SIG-M5 (cell line): ENCODE data around the gene GAGE1.
"Not testable (repeated sequence)": the region's sequence is repeated elsewhere in the genome, so short reads cannot be mapped to it uniquely, and the experiment has no call there.

Experiments
- DNase-seq: peaks from one replicate; lab custom pipeline; 2025; lab: John Stamatoyannopoulos, UW

Gene GAGE1

DNA sequence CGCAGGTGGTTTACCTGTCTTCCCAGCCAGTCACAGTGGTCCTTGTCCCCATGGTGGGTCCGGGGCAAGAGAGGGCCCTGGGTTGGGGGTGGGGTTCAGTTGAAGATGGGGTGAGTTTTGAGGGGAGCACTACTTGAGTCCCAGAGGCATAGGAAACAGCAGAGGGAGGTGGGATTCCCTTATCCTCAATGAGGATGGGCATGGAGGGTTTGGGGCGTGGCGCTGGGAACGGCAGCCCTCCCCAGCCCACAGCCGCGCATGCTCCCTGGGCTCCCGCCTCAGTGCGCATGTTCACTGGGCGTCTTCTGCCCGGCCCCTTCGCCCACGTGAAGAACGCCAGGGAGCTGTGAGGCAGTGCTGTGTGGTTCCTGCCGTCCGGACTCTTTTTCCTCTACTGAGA lies at the start of gene GAGE1:
Gene GAGE1 (plus strand): TSS at position 301 of the 400 bp plus-strand sequence. CDS start 1,155 bp downstream, outside the sequence.
- not testable (repeated sequence) for DNase-seq

DNA sequence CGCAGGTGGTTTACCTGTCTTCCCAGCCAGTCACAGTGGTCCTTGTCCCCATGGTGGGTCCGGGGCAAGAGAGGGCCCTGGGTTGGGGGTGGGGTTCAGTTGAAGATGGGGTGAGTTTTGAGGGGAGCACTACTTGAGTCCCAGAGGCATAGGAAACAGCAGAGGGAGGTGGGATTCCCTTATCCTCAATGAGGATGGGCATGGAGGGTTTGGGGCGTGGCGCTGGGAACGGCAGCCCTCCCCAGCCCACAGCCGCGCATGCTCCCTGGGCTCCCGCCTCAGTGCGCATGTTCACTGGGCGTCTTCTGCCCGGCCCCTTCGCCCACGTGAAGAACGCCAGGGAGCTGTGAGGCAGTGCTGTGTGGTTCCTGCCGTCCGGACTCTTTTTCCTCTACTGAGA lies 47.8 kb upstream of the GAGE1 start, which contains the start of gene GAGE12E:
Gene GAGE12E (plus strand): TSS at position 301 of the 400 bp plus-strand sequence. CDS start 1,155 bp downstream, outside the sequence.
- DNase-seq = not testable (repeated sequence)

- not testable (repeated sequence) for DNase-seq
Measured at GRCh38 chrX:49560542-49560941, 38.3 kb upstream of the GAGE1 start, which contains the start of gene GAGE12F. GAGE12F (plus strand) TSS chrX:49560842; CDS start chrX:49561997, 1,155 bp downstream.

DNA sequence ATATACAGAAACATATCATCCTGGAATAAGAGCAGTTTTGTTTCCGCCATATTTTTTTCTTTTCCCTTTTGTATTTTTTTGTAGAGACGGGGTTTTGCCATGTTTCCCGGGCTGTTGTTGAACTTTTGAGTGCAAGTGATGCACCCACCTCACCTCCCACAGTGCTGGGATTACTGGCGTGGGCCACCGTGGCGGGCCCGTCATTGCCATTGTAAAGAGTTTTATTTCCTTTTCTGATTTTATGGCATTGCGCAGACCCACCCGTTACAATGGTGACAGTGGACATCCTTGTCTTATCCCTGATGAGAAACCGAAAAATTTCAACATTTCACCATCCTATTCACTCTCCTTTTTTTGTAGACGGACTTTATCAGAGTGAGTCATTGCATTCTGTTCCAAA lies 30.1 kb upstream of the GAGE1 start:
- DNase-seq = not testable (repeated sequence)

DNA sequence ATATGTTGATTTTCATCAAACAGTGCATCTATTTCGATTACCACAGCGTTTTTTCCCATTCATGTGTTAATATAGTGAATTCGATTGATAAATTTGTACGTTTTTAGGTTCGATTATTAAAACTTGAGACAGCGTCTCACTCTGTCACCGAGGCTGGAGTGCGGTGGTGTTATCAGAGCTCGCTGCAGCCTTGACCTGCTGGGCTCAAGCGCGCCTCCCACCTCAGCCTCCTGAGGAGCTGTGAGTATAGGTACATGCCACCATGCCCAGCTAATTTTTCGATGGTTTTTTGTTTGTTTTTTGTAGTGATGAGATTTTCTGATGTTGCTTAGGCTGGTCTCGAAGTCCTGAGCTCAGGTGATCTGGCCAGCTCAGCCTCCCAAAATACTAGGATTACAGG lies 29.7 kb upstream of the GAGE1 start:
- not testable (repeated sequence) for DNase-seq

DNA sequence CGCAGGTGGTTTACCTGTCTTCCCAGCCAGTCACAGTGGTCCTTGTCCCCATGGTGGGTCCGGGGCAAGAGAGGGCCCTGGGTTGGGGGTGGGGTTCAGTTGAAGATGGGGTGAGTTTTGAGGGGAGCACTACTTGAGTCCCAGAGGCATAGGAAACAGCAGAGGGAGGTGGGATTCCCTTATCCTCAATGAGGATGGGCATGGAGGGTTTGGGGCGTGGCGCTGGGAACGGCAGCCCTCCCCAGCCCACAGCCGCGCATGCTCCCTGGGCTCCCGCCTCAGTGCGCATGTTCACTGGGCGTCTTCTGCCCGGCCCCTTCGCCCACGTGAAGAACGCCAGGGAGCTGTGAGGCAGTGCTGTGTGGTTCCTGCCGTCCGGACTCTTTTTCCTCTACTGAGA lies 28.7 kb upstream of the GAGE1 start, which contains the start of gene GAGE12G:
Gene GAGE12G (plus strand): TSS at position 301 of the 400 bp plus-strand sequence. CDS start 1,155 bp downstream, outside the sequence.
- not testable (repeated sequence) for DNase-seq

DNA sequence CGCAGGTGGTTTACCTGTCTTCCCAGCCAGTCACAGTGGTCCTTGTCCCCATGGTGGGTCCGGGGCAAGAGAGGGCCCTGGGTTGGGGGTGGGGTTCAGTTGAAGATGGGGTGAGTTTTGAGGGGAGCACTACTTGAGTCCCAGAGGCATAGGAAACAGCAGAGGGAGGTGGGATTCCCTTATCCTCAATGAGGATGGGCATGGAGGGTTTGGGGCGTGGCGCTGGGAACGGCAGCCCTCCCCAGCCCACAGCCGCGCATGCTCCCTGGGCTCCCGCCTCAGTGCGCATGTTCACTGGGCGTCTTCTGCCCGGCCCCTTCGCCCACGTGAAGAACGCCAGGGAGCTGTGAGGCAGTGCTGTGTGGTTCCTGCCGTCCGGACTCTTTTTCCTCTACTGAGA lies 19.2 kb upstream of the GAGE1 start, which contains the start of gene GAGE12H:
Gene GAGE12H (plus strand): TSS at position 301 of the 400 bp plus-strand sequence. CDS start 1,155 bp downstream, outside the sequence.
- DNase-seq = not testable (repeated sequence)

GRCh38 chrX:49589196-49589595 lies 9.6 kb upstream of the GAGE1 start, which contains the start of gene GAGE2A:
GAGE2A (plus strand) TSS chrX:49589496; CDS start chrX:49590651, 1,155 bp downstream.
- DNase-seq = not testable (repeated sequence)

- not testable (repeated sequence) for DNase-seq
Measured at GRCh38 chrX:49589769-49590478, 8.9 kb upstream of the GAGE1 start.

DNA sequence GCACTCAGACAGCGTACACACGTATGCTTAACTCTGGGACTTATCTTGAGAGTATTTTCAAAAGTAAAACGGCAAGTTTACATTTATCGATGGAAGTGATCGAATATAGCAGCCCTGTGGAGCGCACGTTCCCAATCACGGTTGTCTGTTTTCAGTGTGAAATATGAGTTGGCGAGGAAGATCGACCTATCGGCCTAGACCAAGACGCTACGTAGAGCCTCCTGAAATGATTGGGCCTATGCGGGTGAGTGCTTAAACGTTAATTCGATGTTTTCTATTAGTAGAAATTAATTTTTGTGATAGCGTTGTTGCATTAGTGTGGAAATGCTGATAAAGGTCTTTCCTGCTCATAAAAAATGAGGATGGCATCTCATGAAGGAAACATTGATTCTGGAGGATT lies 8.3 kb upstream of the GAGE1 start:
- not testable (repeated sequence) for DNase-seq

DNA sequence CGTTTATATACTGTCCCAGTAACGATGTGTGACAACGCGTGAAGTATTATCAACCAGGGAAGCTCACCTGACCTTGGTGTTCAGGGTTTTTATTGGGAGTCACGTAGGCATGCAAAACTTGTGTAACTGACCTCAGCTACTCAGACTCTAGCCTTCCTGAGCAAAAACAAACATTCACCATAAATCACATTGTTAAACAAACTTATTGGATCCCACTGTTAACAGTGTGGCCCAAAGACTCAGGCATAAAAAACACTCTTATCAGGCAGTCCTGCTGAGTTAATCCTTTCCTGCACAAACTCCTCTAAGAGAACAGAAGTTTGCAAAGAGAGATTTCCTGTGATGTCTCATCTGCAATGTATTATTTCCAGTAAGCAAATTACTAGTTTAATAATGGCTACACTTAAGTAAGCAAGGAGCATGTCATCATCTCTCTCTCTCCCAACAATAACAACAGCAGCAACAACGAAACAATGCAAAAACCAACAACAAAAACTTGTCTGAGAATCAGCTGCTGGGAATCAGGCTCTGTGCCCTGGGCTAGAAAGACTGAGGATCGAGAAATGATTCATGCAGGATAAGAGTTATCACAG lies 12.0 kb downstream of the GAGE1 start:
- DNase-seq = no peak

- no peak for DNase-seq
Measured at GRCh38 chrX:49618574-49618973, 19.8 kb downstream of the GAGE1 start.

DNA sequence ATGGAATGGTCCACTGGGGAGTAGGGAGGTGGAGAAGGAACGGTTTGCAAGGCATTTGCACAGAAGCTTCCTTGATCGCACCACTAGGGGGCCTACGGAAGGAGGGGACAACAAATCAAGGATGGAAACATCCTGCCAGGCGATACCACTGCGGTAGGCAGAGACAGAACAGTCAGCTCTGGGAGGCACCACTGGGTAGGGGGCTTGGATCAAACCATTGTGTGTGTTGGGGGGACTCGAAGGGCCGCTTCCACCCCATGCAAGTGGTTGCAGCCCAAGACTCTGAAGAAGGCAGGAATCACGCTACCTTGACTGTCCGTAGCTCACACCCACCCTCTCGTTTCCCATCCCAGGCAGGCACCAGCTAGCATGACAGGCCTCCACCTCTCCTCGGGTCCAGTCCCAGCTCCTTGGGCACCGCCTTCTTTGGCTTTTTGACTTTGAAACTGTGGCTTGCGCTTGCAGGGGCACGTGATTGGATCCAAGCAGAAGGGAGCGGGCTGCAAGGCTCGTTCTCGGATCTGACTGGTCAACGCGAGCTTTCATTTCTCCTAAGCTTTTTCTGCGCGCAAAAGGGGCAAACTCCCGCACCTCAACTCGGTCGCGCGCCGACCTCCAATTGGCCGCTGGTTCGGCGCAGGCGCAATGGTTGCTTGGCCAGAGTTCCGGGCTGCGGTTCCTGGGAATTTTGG lies 28.4 kb downstream of the GAGE1 start:
- DNase-seq = no peak

DNA sequence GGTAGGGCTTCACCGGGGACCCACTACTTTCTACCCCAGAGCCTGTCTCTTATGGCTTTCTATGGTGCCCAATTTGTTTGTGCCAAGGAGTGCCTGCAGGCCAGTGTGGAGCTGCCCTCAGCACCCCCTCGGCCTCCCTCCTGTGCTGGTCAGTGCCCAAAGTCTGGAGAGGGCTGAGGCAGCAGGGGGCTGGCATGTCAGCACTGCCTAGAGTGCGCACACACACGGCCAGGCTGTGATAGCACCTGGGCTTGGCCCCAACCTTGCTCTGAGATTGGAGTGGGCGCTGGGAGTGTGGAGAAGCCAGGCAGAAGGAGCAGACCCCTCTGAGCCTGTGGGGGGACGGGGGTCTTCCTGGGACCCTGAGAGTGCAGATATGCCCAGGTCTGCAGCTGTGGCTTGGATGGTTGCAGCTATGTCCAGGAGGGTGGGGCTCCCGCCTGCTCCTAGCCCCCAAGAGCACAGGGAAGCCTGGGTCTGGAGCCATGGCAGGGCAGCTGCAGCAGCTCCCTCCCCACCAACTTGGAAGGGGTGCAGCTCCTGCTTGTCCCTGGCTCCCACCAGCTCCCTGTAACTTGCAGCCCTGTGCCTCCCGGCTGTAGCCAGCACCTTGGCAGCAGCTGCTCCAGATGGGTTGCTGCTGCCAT lies 46.3 kb downstream of the GAGE1 start:
- no peak for DNase-seq

DNA sequence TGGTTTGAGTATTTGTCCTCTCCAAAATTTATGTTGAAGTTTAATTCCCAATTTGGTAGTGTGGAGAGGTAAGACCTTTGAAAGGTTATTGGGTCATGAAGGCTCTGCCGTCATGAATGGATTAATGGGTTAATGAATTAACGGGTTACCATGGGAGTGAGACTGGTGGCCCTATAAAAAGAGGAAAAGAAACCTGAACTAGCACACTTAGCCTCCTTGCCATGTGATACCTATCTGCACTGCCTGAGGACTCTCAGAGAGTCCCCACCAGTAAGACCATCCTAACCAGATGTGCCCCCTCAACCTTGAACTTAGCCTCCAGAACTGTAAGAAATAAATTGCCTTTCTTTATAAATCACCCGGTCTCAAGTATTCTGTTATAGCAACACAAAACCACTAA lies 57.7 kb downstream of the GAGE1 start:
- DNase-seq = no peak
